AG10803 (cell line): Measurements from ENCODE around the gene PINK1.

Experiments used
- DNase-seq: peaks from one replicate; pipeline ENCODE4 v3.0.0; 2010; ENCODE audit warnings: low read depth
- H3K4me3 ChIP-seq: 2 replicates; pipeline ENCODE4 v1.5.1; 2011; ENCODE audit warnings: mild to moderate bottlenecking, low read length, control low read depth
- CTCF ChIP-seq: conservative IDR thresholded peaks from 2 replicates; pipeline ENCODE4 v1.5.1; 2011; ENCODE audit warnings: mild to moderate bottlenecking, low read length, control low read depth, inconsistent platforms

PINK1 gene

DNA sequence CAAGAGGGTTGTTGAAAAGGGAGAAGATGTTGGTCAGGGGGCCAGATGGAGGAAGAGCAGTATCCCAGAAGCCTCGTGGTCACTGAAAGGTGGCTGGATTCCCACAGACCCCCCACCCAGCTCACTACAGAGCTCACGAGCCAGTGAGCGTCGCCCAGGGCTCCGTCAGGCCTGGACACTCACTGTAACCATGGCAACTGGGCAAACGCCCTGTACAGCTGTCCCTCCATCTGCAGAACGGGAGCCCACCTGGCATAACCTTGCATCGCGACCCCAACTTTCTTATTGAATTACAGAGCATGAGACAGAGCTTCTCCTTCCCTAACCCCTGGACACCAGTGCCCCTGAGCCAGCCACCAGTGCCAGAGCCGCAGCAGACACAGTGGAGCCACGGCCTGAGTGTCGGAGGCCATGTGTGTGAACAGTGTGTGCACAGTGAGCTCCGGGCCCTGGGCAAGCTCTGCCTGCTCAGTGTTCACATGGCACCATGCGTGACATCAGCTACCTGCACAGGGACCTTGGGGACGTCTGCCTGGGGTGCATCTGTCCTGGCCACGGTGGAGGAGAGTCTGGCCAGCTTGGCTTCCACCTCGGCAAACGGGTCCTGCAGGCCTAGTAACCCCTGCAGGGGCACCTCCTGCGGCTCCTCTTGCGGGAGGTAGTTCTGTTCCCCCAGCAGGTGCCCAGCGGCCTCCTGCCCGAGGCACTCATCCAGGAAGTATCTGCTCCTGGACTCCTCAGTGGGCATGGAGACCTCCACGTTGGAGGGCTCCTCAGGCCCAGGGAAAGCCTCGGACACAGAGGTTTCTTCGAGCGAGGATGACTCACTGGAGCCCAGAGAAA is 53.8 kb downstream of the PINK1 start:
- no peak for DNase-seq
- TF ChIP-seq CTCF: no peak
- no peak overlapping the region for H3K4me3 ChIP-seq

DNA sequence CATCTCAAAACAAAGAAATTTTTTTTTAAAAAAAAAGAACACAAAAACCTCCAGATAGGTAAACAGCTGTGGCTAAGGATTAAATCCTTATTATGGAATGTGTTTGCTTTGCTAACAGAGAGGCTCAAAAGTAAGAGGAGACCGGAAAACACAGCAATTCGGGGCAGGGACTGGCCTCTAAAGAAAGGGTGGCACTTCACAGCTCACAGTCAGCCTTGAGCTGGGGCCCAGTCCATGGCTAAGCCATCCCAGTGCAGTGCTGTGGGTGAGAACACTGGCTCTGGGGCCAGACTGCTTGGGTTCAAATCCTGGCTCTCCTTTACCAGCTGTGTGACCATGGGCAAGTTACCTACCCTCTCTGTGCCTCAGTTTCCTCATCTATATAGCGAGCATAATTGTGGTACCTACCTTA is 56.4 kb downstream of the PINK1 start:
- no peak for TF ChIP-seq CTCF

DNA sequence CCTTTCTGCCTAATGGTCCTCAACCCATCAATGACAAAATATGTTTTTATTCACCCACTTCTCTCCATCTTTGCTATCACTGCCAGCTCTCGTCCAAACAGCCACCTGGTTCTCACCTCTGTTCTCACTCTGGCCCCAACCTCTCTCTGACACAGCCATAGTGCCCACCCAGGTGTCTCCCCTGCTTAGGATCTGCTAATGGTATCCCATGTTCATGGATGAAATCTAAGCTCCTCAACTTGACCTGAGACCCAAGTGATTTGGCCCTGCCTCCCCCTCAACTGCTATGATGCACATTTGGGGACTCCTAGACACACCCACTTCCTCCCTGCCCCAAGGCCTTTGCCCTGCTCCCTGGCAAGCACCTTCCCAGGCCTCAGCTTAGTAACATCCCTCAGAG is 58.6 kb downstream of the PINK1 start:
- TF ChIP-seq CTCF: no peak

More for the DNA sequence above, 56.4 kb downstream of the PINK1 start:
- no peak overlapping the region for H3K4me3 ChIP-seq
- DNase-seq: no peak

DNA sequence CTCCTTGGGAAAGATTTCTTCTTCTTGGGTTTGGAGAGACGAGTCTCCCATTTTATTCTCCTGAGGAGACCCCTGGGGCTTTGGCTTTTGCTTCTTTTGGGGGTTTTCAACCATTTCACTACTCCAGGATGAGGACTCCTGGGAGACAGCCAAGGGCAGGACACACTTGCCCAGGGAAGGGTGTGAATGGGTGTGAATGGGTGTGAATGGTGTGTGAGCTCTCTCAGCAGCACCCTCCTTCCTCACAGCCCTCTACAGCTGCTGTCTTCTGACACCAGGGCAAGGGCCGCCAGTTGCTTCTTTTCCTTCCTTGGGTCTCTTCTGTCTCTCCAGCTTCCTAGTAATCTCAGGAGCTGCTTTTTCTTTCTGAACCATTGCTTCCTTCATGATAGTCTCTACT is 60.4 kb downstream of the PINK1 start:
- no peak for TF ChIP-seq CTCF
- no peak for DNase-seq
- no peak overlapping the region for H3K4me3 ChIP-seq

More for the DNA sequence above, 58.6 kb downstream of the PINK1 start:
- no peak for DNase-seq
- no peak overlapping the region for H3K4me3 ChIP-seq

DNA sequence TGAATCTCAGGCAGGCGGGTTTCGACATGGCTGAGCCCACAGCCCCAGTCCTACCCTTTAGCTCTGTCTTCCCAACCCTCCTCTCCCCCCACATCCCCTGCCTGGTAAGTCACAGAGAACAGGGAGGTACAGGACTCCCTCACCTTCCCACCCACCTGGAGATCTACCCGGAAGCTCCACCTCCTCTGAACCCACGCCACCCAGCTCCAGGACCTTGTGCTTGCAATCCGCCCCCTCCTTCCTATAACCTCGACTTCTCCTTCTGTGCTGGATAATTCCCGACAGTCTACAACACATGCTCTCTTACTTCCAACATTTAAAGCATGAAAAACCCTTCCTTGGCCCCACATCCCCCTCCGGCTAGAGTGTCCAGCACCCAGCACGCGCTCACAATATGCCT is 62.3 kb downstream of the PINK1 start:
- DNase-seq: no peak
- no peak overlapping the region for H3K4me3 ChIP-seq
- TF ChIP-seq CTCF: no peak

- DNase-seq: peak; percentile 94
- H3K4me3 ChIP-seq: peak overlapping the region; percentile 77
- peak; percentile 80 for TF ChIP-seq CTCF
Measured at GRCh38 chr1:20696397-20697333, 63.4 kb downstream of the PINK1 start.
